GM12878 (cell line): Measurements from ENCODE around the gene NHSL1. TPM values are rescaled to one million over a fixed set of nuclear protein-coding genes. Genes with fewer than 3 reads are reported as not detected.

Experiments used
- EED ChIP-seq: sonication (generic); IDR thresholded peaks from 2 replicates; pipeline ENCODE4 v1.6.1; 2016; ENCODE audit warnings: antibody characterized with exemption, low read depth
- KLF5 ChIP-seq: fragments of 450-650 bp; IDR thresholded peaks from 2 replicates; pipeline ENCODE4 v1.6.1; 2014; ENCODE audit warnings: mild to moderate bottlenecking; ENCODE audit not compliant: partially characterized antibody
- LARP7 ChIP-seq: fragments of 450-650 bp; IDR thresholded peaks from 2 replicates; pipeline ENCODE4 v1.6.1; 2017; ENCODE audit warnings: mild to moderate bottlenecking
- MYC ChIP-seq: IDR thresholded peaks from 2 replicates; pipeline ENCODE4 v1.6.1; 2011; ENCODE audit warnings: mild to moderate bottlenecking, low read length, moderate library complexity, inconsistent platforms; ENCODE audit not compliant: insufficient read depth, insufficient replicate concordance, insufficient read length, severe bottlenecking
- RB1 ChIP-seq: fragments of 450-650 bp; formaldehyde crosslinking; IDR thresholded peaks from 2 replicates; pipeline ENCODE4 v1.6.1; 2017; ENCODE audit warnings: mild to moderate bottlenecking, borderline replicate concordance
- polyA plus RNA-seq, 11 experiments: library from polyadenylated mRNA; depleted of rRNA in 4 of 11; unstranded in 6 of 11; stranded (reverse) in 5 of 11; fragments of >200 nt; fragmentation: Nextera tagmentation in 4 of 11; fragmentation: Illumina TruSeq in 1 of 11; extraction: Ambion mirVana in 4 of 11; extraction: Trizol in 1 of 11; gene quantifications; 1 replicate in 1 of 11; 2 replicates in 10 of 11; pipeline versions ENCODE4 v1.2.1 to v1.2.3, GENCODE V29; 2011 to 2016; ENCODE audit warnings: inconsistent platforms in 2 of 11, missing spikeins in 2 of 11, low read depth in 1 of 11
- total RNA-seq, 4 experiments: library from RNA; depleted of rRNA in 3 of 4; stranded (reverse); fragments of >200 nt in 3 of 4; fragmentation: Illumina TruSeq in 1 of 4; extraction: Trizol in 1 of 4; gene quantifications; 2 replicates each; pipeline versions ENCODE4 v1.2.1 to v1.2.3, GENCODE V29; 2013 to 2021
- TF ChIP-seq, protein P1 (sequence below): fragments of 450-650 bp; IDR thresholded peaks from 2 replicates; pipeline ENCODE4 v1.6.1; 2017; ENCODE audit warnings: mild to moderate bottlenecking, moderate library complexity
- TF ChIP-seq, protein P2 (sequence below): fragments of 450-650 bp; formaldehyde crosslinking; IDR thresholded peaks from 2 replicates; pipeline ENCODE4 v1.4.0; 2022; ENCODE audit warnings: mild to moderate bottlenecking, moderate library complexity
- TF ChIP-seq, protein P3 (sequence below): fragments of 450-650 bp; formaldehyde crosslinking; IDR thresholded peaks from 2 replicates; pipeline ENCODE4 v1.4.0; 2020; ENCODE audit warnings: mild to moderate bottlenecking, moderate library complexity

NHSL1 gene
- total and polyA plus RNA-seq, 10 of the 15 experiments (the other 5 are each of a cell fraction or from before 2014, with no cell fraction given), result 0.26 to 14.1 (median 0.90) TPM

DNA sequence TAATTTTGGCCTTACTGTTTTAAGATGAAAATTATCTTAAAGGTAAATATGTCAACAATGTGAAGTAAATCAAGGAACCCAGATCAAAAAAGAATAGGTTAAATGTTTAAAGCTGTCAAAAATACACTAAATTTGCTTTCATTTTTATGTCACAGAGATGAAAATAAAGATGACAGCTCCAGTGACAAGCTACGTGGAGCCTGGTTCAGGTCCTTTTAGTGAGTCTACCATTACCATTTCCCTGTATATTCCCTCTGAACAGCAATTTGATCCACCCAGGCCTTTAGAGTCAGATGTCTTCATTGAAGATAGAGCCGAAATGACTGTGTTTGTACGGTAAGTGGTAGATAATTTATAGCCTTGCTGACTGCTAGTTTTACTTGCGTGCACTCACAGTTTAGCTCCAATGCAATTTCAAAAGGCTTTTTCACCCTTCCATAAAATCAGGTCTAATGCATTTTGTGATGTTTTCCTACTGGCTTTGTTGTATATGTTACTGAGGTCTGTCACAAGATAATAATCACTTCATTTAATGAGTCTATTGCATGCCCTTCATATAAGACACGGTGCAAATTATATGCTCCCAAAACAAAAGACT, 93.4 kb downstream of the NHSL1 start (continued):
- TF ChIP-seq, protein P1, sequence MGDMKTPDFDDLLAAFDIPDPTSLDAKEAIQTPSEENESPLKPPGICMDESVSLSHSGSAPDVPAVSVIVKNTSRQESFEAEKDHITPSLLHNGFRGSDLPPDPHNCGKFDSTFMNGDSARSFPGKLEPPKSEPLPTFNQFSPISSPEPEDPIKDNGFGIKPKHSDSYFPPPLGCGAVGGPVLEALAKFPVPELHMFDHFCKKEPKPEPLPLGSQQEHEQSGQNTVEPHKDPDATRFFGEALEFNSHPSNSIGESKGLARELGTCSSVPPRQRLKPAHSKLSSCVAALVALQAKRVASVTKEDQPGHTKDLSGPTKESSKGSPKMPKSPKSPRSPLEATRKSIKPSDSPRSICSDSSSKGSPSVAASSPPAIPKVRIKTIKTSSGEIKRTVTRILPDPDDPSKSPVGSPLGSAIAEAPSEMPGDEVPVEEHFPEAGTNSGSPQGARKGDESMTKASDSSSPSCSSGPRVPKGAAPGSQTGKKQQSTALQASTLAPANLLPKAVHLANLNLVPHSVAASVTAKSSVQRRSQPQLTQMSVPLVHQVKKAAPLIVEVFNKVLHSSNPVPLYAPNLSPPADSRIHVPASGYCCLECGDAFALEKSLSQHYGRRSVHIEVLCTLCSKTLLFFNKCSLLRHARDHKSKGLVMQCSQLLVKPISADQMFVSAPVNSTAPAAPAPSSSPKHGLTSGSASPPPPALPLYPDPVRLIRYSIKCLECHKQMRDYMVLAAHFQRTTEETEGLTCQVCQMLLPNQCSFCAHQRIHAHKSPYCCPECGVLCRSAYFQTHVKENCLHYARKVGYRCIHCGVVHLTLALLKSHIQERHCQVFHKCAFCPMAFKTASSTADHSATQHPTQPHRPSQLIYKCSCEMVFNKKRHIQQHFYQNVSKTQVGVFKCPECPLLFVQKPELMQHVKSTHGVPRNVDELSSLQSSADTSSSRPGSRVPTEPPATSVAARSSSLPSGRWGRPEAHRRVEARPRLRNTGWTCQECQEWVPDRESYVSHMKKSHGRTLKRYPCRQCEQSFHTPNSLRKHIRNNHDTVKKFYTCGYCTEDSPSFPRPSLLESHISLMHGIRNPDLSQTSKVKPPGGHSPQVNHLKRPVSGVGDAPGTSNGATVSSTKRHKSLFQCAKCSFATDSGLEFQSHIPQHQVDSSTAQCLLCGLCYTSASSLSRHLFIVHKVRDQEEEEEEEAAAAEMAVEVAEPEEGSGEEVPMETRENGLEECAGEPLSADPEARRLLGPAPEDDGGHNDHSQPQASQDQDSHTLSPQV, result no peak
- TF ChIP-seq KLF5 (no peak), RB1 (no peak), LARP7 (no peak), EED (no peak), MYC (no peak)
- TF ChIP-seq, protein P2, sequence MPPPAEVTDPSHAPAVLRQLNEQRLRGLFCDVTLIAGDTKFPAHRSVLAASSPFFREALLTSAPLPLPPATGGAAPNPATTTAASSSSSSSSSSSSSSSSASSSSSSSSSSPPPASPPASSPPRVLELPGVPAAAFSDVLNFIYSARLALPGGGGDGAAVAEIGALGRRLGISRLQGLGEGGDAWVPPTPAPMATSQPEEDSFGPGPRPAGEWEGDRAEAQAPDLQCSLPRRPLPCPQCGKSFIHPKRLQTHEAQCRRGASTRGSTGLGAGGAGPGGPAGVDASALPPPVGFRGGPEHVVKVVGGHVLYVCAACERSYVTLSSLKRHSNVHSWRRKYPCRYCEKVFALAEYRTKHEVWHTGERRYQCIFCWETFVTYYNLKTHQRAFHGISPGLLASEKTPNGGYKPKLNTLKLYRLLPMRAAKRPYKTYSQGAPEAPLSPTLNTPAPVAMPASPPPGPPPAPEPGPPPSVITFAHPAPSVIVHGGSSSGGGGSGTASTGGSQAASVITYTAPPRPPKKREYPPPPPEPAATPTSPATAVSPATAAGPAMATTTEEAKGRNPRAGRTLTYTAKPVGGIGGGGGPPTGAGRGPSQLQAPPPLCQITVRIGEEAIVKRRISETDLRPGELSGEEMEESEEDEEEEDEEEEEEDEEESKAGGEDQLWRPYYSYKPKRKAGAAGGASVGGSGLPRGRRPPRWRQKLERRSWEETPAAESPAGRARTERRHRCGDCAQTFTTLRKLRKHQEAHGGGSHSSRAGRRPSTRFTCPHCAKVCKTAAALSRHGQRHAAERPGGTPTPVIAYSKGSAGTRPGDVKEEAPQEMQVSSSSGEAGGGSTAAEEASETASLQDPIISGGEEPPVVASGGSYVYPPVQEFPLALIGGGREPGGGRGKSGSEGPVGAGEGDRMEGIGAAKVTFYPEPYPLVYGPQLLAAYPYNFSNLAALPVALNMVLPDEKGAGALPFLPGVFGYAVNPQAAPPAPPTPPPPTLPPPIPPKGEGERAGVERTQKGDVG (CRISPR knock-in tag), result no peak
- TF ChIP-seq, protein P3, sequence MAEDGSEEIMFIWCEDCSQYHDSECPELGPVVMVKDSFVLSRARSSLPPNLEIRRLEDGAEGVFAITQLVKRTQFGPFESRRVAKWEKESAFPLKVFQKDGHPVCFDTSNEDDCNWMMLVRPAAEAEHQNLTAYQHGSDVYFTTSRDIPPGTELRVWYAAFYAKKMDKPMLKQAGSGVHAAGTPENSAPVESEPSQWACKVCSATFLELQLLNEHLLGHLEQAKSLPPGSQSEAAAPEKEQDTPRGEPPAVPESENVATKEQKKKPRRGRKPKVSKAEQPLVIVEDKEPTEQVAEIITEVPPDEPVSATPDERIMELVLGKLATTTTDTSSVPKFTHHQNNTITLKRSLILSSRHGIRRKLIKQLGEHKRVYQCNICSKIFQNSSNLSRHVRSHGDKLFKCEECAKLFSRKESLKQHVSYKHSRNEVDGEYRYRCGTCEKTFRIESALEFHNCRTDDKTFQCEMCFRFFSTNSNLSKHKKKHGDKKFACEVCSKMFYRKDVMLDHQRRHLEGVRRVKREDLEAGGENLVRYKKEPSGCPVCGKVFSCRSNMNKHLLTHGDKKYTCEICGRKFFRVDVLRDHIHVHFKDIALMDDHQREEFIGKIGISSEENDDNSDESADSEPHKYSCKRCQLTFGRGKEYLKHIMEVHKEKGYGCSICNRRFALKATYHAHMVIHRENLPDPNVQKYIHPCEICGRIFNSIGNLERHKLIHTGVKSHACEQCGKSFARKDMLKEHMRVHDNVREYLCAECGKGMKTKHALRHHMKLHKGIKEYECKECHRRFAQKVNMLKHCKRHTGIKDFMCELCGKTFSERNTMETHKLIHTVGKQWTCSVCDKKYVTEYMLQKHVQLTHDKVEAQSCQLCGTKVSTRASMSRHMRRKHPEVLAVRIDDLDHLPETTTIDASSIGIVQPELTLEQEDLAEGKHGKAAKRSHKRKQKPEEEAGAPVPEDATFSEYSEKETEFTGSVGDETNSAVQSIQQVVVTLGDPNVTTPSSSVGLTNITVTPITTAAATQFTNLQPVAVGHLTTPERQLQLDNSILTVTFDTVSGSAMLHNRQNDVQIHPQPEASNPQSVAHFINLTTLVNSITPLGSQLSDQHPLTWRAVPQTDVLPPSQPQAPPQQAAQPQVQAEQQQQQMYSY (CRISPR knock-in tag), result no peak
